Vagina (tissue), 2 donors: ENCODE data around the gene EPS8L2. TPM values are rescaled to one million over a fixed set of nuclear protein-coding genes. Genes with fewer than 3 reads are reported as not detected.
"Not testable (repeated sequence)": the region's sequence is repeated elsewhere in the genome, so short reads cannot be mapped to it uniquely, and the experiment has no call there.

Experiments
- DNase-seq, 2 donors: peaks; one replicate each; pipeline ENCODE4 v3.0.0-alpha.2; 2017; ENCODE audit errors: extremely low spot score in 2 of 2
- H3K27ac ChIP-seq: fragments of 200-600 bp; sonication (generic); one replicate; pipeline ENCODE4 v1.5.1; 2019
- H3K27me3 ChIP-seq: fragments of 200-600 bp; sonication (generic); one replicate; pipeline ENCODE4 v1.5.1; 2019
- H3K36me3 ChIP-seq, 2 donors: fragments of 200-600 bp; sonication (generic); one replicate each; pipeline ENCODE4 v1.5.1; 2017 to 2019
- H3K4me1 ChIP-seq: fragments of 200-600 bp; sonication (generic); one replicate; pipeline ENCODE4 v1.5.1; 2019
- H3K4me3 ChIP-seq, 2 donors: fragments of 200-600 bp; sonication (generic); 1 replicate in 1 of 2; 2 replicates in 1 of 2; pipeline ENCODE4 v1.5.1; 2016 to 2019
- H3K9me3 ChIP-seq: fragments of 200-600 bp; sonication (generic); one replicate; pipeline ENCODE4 v1.5.1; 2019
- POLR2A ChIP-seq, 2 donors: fragments of 450-650 bp; IDR thresholded peaks; one replicate each; pipeline ENCODE4 v1.6.1; 2017; ENCODE audit warnings: antibody characterized with exemption in 2 of 2, mild to moderate bottlenecking in 2 of 2, moderate library complexity in 2 of 2
- POLR2AphosphoS5 ChIP-seq, 2 donors: sonication (generic); formaldehyde crosslinking; IDR thresholded peaks; one replicate each; pipeline ENCODE4 v1.9.0; 2017; ENCODE audit warnings: antibody characterized with exemption in 2 of 2, mild to moderate bottlenecking in 2 of 2, low read depth in 1 of 2; ENCODE audit not compliant: insufficient read depth in 1 of 2
- intact Hi-C: fragments of 100-400 bp; cut with DNase I; formaldehyde crosslinking; loops from one replicate; pipeline ENCODE4 v1.15.1; 2023
- total RNA-seq: library from RNA; depleted of rRNA; stranded (reverse); fragments of >200 nt; gene quantifications from one replicate; pipeline ENCODE4 v1.2.3, GENCODE V29; 2016
- TF ChIP-seq, protein P1 (sequence below), 3 experiments: fragments of 450-650 bp in 2 of 3; fragments of 200-600 bp in 1 of 3; sonication (generic) in 1 of 3; IDR thresholded peaks; one replicate each; pipeline ENCODE4 v1.5.1; 2017 to 2019; ENCODE audit warnings: antibody characterized with exemption in 3 of 3, mild to moderate bottlenecking in 2 of 3, moderate library complexity in 2 of 3

EPS8L2 gene
- total RNA-seq, 1 donor from 2014 or later: 195 TPM

- H3K27me3 ChIP-seq: no peaks in the 10 kb centered on the region
- H3K27ac ChIP-seq: peak overlapping the region; percentile 81
- peaks cover 39% of the 10 kb centered on the region for H3K4me1 ChIP-seq
- no peaks in the 10 kb centered on the region for H3K9me3 ChIP-seq
- no peak for DNase-seq
- H3K4me3 ChIP-seq: no peak overlapping the region
- TF ChIP-seq POLR2A (IDR thresholded peaks at IDR 0.05) (no peak), POLR2AphosphoS5 (IDR thresholded peaks at IDR 0.05; ENCODE audit: insufficient read depth in 1 of 2, low read depth in 1 of 2) (peak; percentile 54 to 77)
- TF ChIP-seq, protein P1, sequence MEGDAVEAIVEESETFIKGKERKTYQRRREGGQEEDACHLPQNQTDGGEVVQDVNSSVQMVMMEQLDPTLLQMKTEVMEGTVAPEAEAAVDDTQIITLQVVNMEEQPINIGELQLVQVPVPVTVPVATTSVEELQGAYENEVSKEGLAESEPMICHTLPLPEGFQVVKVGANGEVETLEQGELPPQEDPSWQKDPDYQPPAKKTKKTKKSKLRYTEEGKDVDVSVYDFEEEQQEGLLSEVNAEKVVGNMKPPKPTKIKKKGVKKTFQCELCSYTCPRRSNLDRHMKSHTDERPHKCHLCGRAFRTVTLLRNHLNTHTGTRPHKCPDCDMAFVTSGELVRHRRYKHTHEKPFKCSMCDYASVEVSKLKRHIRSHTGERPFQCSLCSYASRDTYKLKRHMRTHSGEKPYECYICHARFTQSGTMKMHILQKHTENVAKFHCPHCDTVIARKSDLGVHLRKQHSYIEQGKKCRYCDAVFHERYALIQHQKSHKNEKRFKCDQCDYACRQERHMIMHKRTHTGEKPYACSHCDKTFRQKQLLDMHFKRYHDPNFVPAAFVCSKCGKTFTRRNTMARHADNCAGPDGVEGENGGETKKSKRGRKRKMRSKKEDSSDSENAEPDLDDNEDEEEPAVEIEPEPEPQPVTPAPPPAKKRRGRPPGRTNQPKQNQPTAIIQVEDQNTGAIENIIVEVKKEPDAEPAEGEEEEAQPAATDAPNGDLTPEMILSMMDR (IDR thresholded peaks at IDR 0.05): peak; percentile 89 to 98 (median 97)
- no peaks in the 10 kb centered on the region for H3K36me3 ChIP-seq
- intact Hi-C loops: loop anchor here (5.0 to 10.0 kb wide), 2 partner anchors 66 to 173 kb away; no protein-coding TSS in a partner anchor
Measured at GRCh38 chr11:727859-728748, 22.1 kb downstream of the EPS8L2 start.

GRCh38 chr11:728901-729491 is 23.0 kb downstream of the EPS8L2 start:
- Histone ChIP-seq H3K27ac (peak overlapping the region; percentile 81), H3K4me1 (peaks cover 39% of the 10 kb centered on the region), H3K4me3 (no peak overlapping the region), H3K9me3 (no peaks in the 10 kb centered on the region), H3K27me3 (no peaks in the 10 kb centered on the region), H3K36me3 (no peaks in the 10 kb centered on the region)
- intact Hi-C loops: loop anchor here (5.0 to 10.0 kb wide), 2 partner anchors 67 to 174 kb away; no protein-coding TSS in a partner anchor
- no peak for TF ChIP-seq POLR2AphosphoS5 (IDR thresholded peaks at IDR 0.05; ENCODE audit: insufficient read depth in 1 of 2, low read depth in 1 of 2)
- no peak for TF ChIP-seq POLR2A (IDR thresholded peaks at IDR 0.05)
- TF ChIP-seq, protein P1 (IDR thresholded peaks at IDR 0.05): no peak
- DNase-seq: no peak

DNA sequence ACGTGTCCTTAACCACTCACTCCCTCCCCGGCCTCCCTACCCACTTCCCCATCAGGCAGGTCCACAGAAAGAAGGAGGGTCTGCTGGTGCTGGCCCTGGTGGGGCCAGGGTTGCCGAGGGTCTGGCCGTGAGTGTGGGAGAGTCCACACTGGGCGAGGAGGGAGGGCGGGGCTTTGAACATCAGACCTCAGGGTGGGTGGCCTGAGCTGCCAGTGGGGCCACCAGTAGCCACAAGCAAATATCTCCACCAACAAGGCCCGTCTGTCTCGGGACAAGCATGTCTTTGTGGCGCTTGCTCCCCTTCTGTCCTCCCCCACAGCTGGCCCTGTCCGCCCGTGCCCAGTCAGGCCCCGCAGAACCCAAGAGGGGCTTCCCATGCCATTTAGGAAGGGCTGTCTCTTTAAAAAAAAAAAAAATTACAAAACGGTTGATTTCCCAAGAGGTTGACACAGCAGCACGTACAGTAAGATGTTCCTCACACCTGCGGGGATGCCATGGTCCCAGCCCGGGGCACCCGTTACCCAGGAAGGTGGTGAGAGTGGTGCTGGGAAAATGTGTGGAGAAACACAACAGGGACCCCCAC is 23.6 kb downstream of the EPS8L2 start:
- Histone ChIP-seq H3K27me3 (no peaks in the 10 kb centered on the region), H3K4me3 (no peak overlapping the region), H3K36me3 (no peaks in the 10 kb centered on the region), H3K4me1 (peaks cover 39% of the 10 kb centered on the region), H3K9me3 (no peaks in the 10 kb centered on the region), H3K27ac (no peak overlapping the region)
- DNase-seq: no peak
- TF ChIP-seq POLR2AphosphoS5 (IDR thresholded peaks at IDR 0.05; ENCODE audit: insufficient read depth in 1 of 2, low read depth in 1 of 2): no peak
- TF ChIP-seq, protein P1 (IDR thresholded peaks at IDR 0.05): no peak
- no peak for TF ChIP-seq POLR2A (IDR thresholded peaks at IDR 0.05)
- intact Hi-C loops: loop anchor here (5.0 to 10.0 kb wide), 2 partner anchors 67 to 175 kb away; no protein-coding TSS in a partner anchor

DNA sequence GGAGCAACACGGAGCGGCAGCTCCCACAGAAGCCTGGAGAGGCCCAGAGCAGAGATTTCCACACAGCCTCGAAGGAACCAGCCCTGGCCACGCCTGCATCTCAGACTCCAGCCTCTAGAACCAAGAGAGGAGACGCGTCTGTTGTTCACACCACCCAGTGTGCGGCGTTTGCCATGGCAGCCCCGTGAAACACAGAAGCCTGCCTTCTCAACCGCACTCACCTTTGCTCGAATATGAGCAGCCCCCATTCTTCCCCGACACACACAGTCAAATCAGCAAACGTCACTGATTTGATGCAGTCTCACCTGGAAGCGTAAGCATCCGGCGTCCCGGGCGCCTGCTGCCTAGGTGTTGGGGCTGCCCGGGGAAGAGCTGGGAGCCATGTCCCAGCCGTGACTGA is 27.0 kb downstream of the EPS8L2 start:
- H3K27ac ChIP-seq: no peak overlapping the region
- peaks cover 18% of the 10 kb centered on the region for H3K4me1 ChIP-seq
- TF ChIP-seq POLR2AphosphoS5 (IDR thresholded peaks at IDR 0.05; ENCODE audit: insufficient read depth in 1 of 2, low read depth in 1 of 2) (no peak), POLR2A (IDR thresholded peaks at IDR 0.05) (no peak)
- TF ChIP-seq, protein P1 (IDR thresholded peaks at IDR 0.05): no peak
- no peak overlapping the region for H3K4me3 ChIP-seq
- no peaks in the 10 kb centered on the region for H3K27me3 ChIP-seq
- no peaks in the 10 kb centered on the region for H3K36me3 ChIP-seq
- DNase-seq: no peak
- intact Hi-C loops: no loop called here
- no peaks in the 10 kb centered on the region for H3K9me3 ChIP-seq

- H3K4me1 ChIP-seq, H3K36me3 ChIP-seq, H3K27me3 ChIP-seq, H3K27ac ChIP-seq, H3K4me3 ChIP-seq, intact Hi-C loops, DNase-seq, H3K9me3 ChIP-seq: not testable (repeated sequence)
Measured at GRCh38 chr11:734541-734940, 28.5 kb downstream of the EPS8L2 start.
